HG03378 (cell line): Measurements from ENCODE around the gene TSSK6.
"Not testable (repeated sequence)": the region's sequence is repeated elsewhere in the genome, so short reads cannot be mapped to it uniquely, and the experiment has no call there.

Experiments used
- ATAC-seq: cut with Tn5 transposase; IDR thresholded peaks from one replicate; pipeline ENCODE4 v1.9.1; 2021; ENCODE audit warnings: mild to moderate bottlenecking, moderate library complexity; ENCODE audit not compliant: unreplicated experiment

The TSSK6 gene

DNA sequence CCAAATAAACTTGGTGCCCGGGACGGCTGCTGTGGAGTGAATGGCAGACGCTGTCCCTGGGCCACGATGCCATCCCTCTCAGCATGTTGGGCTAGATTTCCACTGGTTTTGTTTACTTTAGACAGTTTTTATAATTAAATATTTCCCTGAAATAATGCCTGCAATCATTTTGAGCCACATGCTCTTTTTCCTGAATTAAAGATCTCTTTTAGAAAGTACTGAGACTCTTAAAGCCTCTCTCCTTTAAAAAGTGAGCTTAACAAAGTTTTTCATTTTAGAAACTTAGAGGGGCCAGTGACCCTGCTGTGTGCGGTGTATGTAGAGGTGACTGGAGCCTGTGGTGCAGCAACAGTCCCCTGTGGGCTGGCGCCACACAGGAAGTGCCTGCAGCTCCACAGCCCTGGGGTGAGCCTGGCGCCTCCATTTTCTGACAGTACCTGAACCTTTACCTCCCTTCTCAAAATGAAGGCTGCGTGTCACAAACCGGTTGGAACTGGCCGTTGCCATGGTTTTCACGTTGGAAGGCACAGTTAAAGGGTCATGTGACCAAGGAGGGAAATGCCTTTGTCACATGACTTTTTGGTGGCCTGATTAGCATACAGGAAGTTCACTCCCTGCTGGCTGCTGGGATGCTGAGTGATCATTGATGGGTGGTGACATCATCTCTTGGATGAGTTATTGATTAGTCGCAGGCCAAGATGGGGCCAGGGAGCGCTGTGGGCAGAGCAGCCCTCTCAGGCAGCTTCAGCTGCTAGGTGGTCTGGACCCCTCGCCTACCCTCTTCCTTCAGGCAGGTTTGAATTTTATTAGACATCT is 26.3 kb downstream of the TSSK6 start:
- ATAC-seq: peak; percentile 67

DNA sequence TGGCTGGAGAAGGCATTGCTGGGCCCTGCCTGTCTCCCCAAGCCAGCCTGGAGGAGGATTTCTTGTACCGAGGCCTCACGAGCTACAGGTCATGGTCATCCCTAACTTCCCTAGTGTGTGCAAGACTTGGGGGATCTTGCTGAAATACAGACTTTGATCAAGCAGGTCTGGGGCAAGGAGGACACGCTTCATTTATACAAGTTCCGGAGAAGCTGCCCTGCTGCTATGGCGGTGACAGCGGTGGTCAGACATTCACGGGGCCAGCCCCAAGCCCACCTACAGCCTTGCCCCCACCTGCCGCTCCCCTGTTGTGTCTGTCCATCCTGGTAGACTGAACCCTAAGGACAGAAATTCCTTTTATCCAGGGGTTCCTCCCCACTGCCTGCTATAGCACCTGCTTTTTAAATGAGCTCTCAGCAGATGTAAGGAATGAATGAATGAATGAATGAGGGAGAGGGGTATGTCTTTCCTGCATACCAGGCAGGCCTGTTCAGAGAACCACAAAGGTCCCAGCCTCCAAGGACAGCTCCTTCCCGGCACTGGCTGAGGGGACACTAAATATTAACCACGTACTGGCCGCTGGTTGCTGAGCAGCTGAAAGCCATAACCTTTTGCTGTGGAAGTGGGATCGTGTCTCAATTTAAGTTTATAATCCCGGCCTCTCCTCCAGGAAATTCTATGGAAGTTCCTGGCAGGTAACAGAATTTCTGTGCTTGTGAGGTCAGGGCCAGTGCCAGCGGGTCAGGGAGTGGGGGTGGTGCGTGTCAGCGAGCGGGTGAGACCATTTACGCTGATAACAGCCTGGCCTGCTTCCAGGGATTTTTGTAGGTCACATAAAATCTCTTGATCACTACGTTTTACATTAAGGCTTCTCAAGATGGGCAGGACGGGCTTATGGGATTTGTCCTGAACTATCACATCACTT is 27.1 kb downstream of the TSSK6 start:
- no peak for ATAC-seq

DNA sequence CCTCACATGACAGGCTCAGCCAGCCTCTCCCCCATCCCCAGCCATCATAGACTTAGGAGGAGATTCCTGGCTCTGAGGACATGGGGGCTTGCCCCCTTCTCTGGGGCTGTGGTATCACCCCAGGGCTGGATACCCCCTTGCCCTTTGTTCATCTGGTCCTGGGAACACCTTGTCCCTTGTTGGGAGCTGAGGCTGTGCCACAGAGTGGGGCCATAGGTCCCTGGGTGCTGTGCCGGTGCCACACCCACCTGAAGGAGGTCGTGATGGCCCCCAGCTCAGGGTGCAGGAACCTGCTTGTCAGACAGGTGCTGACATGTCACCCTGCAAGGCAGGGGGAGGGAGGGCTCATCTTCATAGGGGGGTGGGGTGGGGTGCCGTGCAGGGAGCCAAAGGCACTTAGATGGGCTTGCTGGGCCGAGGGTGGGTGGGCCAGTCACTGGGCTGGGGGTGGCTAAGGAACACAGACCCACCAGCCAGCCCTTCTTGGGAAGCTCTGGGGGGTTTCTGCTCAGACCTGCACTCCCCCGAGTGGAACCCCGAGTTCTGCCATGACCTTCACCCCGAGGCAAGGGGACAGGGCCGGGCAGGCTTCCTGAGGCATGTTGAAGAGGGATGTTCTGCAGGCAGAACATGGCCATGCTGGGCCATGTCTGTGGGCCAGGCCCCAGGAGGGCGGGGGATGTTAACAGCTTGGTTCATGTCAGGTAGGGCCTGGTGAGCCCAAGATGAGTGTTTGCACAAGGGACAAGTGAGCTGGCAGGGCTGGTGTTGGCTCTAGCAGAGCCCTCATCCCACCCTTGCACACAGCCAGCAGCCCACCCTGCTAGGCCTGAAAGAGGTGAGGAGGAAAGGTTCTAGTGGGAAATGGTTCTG is 28.0 kb downstream of the TSSK6 start:
- no peak for ATAC-seq

DNA sequence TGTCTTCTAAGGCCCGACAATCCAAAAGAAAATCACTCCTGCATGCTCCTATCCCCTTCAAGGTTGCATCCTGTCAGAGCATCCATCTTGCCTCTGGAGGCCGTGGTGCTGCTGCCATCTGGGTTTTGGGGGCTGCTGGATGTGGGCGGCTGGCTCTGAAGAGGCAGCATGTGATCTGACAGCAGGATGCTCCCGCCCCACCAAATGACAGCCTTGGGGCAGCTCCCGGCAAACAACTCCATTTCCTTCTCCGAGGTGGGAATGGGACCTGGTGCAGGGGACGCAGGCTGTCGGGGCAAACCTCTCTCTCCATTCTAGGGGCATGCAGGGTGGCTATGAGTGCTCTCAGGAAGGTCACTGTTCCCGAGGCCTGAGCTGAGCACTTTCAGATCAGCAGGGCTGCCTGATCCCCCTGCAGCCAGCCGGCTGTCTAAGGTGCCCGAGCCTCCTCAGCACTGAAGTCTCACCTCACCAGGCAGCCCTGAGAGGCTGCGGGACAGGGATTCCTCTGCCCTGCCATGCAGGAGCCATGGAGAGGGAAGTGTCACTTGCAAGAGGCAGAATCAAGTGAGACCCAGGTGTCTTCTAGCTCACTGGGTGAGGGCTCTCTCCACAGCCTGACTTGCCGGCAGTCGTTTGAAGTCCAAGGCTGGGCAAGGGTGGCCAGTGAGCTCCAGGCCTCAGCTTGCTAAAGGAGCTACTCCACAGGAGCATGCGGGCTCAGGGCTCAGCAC is 28.8 kb downstream of the TSSK6 start:
- ATAC-seq: no peak

DNA sequence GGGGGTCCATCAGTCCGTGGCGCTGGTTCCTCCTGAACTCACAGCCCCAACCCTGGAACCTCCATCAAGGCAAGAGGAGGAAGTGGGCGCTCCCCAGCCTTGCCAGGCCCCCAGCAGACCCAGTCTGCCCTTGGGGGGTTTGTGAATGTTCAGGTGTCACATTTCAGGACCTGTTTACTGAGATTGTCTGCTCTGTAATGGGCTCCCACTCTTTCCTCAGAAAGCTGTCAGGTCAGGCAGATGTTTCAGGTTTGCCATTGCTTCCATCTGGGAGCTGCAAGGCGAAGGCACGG is 29.4 kb downstream of the TSSK6 start:
- ATAC-seq: no peak

DNA sequence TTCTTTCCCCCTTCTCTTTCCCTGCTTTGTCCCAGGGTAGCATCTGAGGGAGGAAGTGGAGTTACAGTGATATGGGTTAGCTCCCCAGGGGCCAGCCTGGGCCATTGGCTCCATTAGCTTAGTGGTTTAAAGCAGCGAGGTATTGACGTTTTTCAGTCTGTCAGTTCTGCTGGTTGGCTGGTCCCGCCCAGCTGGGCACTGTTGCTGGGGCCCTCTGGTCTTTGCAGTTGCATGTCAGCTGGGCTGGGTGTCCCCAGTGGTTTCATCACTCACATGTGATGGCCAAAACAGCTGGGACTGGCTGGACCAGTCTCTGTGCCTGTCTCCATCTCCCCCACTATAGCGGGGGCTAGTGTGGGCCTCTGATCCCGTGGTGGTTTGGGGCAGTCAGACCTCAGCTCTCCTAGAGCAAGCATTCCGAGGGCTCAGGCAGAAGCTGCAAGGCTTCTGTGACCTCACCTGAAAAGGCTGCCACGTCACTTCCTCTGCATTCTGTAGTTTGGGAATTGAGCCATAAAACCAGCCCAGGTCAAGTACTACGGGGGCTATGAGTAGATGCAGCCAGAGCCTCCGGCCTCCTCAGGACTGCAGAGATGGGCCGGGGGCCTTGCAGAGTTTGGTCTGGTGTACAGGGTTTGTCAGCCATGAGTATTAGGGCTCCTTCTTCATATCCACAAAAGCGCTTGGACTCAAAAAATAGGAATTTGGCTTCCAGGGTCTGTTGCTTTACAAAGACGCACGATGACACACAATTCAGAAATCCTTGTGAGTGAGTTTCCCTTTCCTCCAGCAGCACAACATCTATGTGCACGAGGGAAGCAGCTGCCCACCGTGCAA is 30.0 kb downstream of the TSSK6 start:
- ATAC-seq: no peak

DNA sequence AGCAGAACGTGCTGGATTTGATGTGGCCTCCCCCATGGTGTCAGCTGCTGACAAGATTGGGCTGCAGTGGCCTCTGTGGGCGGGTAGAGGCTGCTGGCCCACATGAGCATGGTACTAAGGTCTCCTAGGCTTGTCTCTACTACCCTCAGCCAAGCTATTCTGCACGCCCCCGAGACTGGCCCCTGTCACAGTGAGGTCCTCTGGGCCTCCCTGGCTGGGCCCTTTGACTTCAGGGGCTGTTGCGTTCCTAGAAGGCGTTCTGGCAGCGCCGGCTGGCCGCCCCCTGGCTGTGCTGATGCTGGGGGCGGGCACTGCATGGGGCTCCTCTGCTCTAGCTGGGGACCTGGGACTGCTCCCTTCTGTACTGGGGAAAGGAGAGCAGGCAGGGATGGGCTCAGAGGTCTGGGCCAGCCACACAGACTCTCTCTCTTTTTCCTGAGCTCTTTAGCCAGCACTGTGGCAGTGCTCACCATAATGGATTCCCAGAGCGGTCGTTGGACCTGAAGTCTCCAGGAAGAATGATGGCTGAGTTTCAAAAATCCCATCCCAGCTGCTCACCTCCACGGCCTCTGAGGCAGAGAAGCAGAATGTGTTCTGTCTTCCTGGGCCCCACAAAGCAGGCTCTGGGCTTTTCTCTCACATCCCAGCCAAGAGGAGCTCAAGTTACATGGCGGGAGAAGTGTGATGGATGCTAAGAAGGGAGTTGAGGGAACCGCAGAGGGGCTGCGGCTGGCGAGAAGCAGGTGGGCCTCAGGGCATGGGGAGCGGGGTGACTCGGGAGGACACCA is 32.3 kb downstream of the TSSK6 start:
- no peak for ATAC-seq

DNA sequence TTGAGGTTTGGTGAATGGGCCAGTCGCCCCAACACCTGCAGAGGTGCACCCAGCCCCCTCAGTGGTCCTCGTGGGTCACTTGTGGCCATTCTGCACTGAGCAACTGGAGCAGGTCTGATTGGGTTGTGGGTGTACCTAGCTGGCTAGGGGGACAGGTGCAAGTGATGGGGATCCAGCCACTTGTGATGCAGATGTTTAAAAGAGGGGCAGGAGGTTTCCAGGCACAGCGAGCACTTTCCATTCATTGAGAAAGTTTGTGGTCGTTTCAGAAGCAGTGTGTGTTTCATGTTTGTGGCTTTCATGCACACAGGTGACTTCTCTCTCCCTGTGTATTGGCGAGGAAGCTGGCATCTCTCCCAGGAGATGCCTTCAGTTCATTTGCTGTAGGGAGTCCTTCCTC is 34.7 kb downstream of the TSSK6 start:
- ATAC-seq: no peak

DNA sequence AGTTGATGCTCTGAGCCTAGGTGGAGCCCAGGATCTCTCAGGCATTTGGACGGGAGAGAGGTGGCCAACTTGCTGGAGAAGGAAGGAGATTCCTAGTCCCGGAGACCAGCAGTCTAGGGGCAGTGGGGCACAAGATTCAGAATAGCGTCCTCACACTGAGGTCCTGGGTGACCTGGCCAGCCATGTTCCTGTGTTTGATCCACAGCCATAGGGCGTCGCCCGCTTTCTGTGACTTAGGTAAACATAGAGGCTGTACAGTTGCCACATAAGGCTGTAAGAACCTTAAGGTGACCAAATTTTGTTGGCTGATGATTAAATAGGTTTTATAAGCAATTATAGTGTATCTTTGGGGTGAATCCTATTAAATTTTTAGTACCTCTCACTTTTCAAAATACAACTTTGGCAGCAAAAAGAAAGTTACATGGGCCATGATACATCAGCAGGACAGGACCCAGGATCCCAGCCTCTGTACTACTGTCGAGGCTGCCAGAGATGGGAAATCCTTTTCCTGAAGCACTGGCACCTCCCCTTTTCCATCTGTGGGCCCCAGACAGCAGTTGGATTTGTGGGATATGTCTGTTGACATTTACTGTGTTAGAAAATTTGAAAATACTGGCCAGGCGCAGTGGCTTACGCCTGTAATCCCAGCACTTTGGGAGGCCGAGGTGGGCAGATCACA is 37.5 kb downstream of the TSSK6 start:
- no peak for ATAC-seq

DNA sequence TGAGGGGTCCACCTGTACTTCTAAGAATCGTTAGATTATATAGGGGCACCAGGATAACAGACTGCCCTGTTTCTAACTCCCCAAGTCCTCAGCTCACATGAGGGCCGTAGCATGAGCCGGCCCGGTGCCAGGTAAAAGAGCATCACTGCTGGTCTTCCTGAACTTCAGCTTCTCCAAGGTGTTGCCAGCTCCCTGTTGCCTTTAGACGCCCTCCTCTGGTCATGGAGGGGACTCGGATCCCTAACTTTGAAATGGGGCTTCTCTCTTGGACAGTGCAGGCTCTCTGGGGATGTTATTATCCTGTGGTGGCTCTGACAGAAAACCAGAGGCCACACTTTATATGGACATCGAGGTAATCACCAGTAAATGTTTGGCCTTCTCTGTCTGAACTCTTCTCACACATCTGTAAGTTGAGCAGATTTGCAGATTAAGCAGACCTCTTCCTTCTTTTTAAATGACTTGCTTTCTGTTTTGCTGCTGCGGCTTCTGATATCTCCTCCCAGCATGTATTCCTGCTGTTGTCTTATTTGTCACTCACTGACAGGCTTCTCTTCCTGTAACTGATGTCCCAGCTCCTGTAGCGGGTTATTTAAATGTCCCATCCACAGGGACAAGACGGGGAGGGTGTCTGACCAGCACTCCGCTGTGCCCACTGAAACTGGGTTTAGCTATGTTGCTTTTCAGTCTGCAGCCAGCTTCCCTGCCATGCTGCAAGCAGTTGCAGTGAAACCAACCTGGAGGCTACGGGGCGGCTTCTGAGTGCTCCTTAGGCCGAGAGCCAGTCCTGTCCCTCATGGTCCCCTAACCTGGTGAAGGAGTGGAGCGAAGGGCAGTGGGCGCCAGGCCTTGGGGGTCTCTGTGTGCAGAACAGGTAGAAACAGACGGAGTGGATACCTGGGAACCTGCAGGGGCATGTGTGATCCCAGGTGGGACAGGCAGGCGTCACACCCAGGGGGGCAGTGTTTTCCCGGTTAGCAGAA is 39.2 kb downstream of the TSSK6 start:
- ATAC-seq: no peak

DNA sequence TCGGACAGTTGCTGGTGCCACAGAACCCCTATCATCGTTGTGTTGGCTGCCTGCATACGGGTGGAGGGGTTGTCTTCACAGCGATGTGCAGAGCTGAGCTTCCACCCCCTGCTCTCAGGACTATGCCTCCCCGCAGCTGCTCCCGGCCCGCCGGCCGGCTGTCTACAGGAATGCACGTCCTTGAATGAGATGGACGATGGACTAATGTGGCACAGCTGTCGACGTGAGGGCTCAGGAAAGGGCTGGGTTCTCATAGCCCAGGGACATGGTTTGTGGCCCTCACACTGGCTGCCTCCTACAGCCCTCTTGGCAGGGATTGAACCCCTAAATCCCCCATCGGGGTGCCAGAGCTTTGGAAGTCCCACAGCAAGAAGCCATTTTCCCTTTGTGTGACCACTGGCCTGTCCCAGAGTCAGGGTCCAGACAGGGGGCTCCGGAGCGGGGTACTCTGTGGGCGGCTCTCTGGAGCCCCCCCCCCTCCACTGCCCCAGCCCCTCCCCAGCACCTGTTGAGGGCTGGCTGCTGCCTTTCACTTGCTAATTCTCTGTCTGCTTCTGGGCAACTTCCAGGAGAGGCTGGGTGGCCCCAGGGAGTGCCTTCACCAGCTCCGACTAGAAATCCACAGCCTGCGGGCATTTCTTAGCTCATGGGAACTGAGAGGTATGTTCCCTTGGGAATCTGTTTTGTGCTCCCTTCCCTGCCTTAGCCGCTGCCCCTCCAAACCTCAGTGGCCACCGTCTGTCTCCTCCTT is 40.2 kb downstream of the TSSK6 start:
- ATAC-seq: no peak

DNA sequence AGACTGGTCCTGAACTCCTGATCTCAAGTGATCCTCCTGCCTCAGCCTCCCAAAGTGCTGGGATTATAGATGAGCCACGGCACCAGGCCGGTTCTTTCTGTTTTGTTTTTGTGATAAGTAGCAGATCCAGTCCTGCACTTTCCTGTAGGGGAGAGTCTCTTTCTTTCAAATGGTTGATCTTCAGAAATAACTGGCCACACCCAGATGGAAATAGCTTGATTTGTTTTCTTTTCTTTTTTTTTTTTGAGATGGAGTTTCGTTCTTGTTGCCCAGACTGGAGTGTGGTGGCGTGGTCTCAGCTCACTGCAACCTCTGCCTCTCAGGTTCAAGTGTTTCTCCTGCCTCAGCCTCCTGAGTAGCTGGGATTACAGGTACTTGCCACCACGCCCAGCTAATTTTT is 43.2 kb downstream of the TSSK6 start:
- not testable (repeated sequence) for ATAC-seq

DNA sequence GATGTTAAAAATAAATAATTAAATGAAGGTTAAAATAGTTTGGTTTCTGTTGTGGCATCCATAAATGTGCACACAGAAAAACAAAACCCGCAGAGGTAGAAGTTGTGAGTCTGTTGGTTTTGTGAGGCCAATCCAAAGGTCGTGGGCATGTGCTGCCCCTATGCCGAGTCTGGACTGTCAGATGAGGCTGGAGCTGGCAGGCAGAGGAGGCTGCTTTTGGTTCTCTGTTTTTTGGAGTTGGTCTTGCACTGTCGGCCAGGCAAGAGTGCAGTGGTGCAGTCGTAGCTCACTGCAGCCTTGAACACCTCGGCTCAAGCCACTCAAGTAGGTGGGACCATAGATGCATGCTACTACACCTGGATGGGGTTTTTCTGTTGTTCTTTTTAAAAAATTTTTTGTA is 43.7 kb downstream of the TSSK6 start:
- no peak for ATAC-seq

DNA sequence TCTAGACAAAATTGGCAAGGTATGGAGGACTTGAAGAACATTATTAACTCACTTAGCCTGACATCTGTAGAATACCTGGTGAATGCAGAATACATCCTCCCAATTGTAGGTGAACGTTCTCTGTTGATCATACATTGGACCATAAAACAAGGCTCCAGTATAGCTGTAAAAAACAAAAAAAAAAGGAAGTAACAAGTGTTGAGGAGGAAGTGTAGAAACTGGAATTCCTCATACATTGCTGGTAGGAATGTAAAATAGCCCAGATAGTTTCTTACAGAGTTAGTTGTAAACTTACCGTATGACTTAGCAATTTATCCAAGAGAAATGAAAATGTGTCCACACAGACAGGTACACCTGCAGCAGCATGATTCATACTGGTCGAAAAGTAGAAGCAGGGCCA is 44.8 kb downstream of the TSSK6 start:
- no peak for ATAC-seq

DNA sequence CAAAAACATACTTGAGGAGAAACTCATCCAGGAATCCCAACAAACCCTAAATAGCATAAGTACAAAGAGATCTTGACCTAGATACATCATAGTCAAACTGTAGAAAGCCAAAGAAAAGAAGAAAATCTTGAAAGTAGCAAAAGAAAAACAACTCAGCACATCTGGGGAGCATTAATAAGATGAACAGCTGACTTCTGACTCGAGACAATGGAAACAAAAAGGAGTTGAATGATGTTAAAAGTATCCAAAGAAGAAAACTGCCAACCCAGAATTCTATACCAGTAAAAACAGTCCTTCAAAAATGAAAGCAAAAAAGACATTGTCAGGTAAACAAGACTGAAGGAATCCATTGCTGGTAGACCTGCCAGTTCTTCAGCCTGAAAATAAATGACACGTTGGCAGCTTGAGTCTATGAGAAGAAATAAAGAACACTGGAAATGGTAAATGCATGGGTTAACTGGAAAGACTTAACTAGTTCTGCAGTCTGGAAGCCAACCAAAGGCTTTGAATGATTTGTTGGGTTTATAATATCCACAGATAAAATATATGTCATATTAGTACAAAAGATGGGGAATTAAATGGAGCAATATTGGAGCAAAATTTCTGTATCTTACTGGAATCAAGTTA is 46.8 kb downstream of the TSSK6 start:
- ATAC-seq: no peak

DNA sequence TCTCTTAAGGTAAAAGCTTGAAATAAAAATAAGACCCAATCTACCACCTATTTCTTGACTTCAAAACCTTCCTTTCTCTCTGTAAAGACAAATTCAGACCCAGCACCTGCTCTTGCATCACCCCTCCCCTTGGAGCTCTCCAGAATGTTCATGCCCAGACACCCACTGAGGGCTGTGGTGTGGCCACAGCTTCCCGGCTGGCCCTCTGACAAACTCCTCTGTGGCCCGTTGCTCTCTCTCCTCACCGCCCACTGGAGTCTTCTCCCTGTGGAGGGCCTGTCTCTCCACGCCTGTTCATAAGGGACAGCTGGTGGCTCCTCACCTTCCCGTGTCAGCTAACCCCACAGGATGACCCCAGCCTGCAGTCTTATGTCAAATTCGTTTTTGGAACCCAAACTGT is 49.1 kb downstream of the TSSK6 start:
- no peak for ATAC-seq
